Peyer's patch (tissue), 4 donors: ENCODE results near the gene HOXA5.

Experiments
- POLR2A ChIP-seq, 2 donors: fragments of 450-650 bp; IDR thresholded peaks; one replicate each; pipeline ENCODE4 v1.5.1; 2017; ENCODE audit warnings: antibody characterized with exemption in 2 of 2, mild to moderate bottlenecking in 2 of 2, moderate library complexity in 2 of 2
- TF ChIP-seq, protein P1 (sequence below), 6 experiments: fragments of 450-650 bp in 4 of 6; fragments of 200-600 bp in 2 of 6; sonication (generic) in 1 of 6; IDR thresholded peaks; one replicate each; pipeline ENCODE4 v1.5.1; 2017 to 2019; ENCODE audit warnings: antibody characterized with exemption in 6 of 6, mild to moderate bottlenecking in 3 of 6, moderate library complexity in 1 of 6

DNA sequence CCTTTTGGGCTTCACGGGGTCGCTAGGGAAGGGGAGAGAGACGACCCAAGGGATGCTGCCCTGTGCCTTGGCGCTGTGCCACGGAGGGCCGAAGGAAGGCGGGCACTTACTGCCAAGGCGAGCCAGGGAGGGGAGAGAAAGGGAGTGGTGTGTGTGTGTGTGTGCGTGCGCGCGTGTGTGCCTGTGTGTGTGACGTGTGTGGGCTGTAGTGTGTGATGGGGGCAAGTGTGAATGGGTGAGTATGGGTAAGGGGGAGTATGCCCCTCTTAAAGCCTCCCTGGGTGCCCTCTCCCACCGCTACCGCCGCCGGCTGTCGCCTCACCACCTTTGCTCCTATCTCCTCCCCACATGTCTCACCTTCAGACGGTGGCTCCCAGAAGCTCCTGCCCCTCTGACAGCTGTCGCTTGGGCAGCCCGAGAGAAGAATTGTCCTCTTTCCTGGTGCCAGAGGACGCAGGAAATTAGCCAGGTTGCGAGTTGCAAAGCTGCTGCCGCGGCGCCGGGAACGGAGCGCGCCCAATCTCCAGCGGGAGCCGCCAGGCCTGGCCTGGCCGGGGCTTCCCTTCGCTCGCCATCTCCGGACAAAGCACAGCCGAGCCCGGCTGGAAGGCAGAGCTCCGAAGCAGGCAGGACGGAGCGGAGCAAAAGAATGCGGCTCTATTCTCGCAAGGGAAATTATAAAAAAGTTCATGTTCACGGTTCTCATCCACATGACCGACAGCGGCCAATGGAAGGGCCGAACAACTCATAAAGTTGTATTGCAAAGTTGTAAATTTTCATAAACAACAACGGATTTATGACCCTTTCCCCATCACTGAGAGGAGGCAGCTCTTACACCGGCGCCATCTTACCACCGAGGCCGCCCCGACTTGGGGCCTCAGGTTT lies 8.7 kb upstream of the HOXA5 start, which contains the start of gene HOXA3:
- TF ChIP-seq, protein P1, sequence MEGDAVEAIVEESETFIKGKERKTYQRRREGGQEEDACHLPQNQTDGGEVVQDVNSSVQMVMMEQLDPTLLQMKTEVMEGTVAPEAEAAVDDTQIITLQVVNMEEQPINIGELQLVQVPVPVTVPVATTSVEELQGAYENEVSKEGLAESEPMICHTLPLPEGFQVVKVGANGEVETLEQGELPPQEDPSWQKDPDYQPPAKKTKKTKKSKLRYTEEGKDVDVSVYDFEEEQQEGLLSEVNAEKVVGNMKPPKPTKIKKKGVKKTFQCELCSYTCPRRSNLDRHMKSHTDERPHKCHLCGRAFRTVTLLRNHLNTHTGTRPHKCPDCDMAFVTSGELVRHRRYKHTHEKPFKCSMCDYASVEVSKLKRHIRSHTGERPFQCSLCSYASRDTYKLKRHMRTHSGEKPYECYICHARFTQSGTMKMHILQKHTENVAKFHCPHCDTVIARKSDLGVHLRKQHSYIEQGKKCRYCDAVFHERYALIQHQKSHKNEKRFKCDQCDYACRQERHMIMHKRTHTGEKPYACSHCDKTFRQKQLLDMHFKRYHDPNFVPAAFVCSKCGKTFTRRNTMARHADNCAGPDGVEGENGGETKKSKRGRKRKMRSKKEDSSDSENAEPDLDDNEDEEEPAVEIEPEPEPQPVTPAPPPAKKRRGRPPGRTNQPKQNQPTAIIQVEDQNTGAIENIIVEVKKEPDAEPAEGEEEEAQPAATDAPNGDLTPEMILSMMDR (IDR thresholded peaks at IDR 0.05), result no peak
- peak; percentile 88 to 92 for TF ChIP-seq POLR2A (IDR thresholded peaks at IDR 0.05)
